ENCODE measurements around the gene AGPAT2. TPM values are rescaled to one million over a fixed set of nuclear protein-coding genes. Genes with fewer than 3 reads are reported as not detected.

The AGPAT2 gene
- total and polyA plus RNA-seq, 2 of the 4 experiments (the other 2 are of a cell fraction), result 16.1 to 39.5 TPM

- Histone ChIP-seq H3K4ac (ENCODE audit: low read depth, low read length) (no peak overlapping the region), H2BK15ac (ENCODE audit: low read depth, low read length) (no peak overlapping the region), H3K9me3 (ENCODE audit: control insufficient read depth, insufficient read depth, low read length) (no peaks in the 10 kb centered on the region), H3K4me1 (ENCODE audit: control insufficient read depth, insufficient read depth, low read length) (peaks cover 4% of the 10 kb centered on the region; the same call in 1 of the 2 replicates), H2AFZ (replicated peaks; ENCODE audit: low read length, poor library complexity) (no peak overlapping the region), H2AK5ac (ENCODE audit: low read depth, low read length) (no peak overlapping the region), H3K9me1 (ENCODE audit: insufficient read depth, low read length) (no peaks in the 10 kb centered on the region), H3K79me1 (ENCODE audit: low read depth in 1 of 2, low read length in 2 of 2) (no peaks in the 10 kb centered on the region), H4K8ac (ENCODE audit: low read depth in 2 of 2, low read length in 2 of 2) (no peak overlapping the region), H3K23ac (ENCODE audit: low read depth, low read length) (no peak overlapping the region), H3K27ac (ENCODE audit: insufficient read depth, low read length) (no peak overlapping the region), H3K14ac (replicated peaks; ENCODE audit: low read depth, low read length) (no peak overlapping the region), H4K91ac (ENCODE audit: insufficient read depth, low read depth, low read length) (no peak overlapping the region), H3K27me3 (ENCODE audit: control insufficient read depth, insufficient read depth, low read length) (peaks cover 20% of the 10 kb centered on the region; the same call in 1 of the 2 replicates), H4K5ac (ENCODE audit: low read depth, low read length) (no peak overlapping the region), H2BK20ac (ENCODE audit: low read depth, low read length) (no peak overlapping the region), H3K36me3 (ENCODE audit: control insufficient read depth, insufficient read depth, low read length) (peaks cover 5% of the 10 kb centered on the region; the same call in 1 of the 2 replicates), H2AK9ac (replicated peaks; ENCODE audit: low read depth, low read length, poor library complexity) (no peak overlapping the region), H4K20me1 (ENCODE audit: insufficient read depth, low read length) (no peaks in the 10 kb centered on the region; the same call in none of the 2 replicates), H3K4me2 (ENCODE audit: low read depth, low read length) (no peak overlapping the region), H3K18ac (ENCODE audit: low read depth, low read length) (no peak overlapping the region), H2BK5ac (ENCODE audit: low read depth, low read length, poor library complexity, severe bottlenecking) (no peak overlapping the region), H3K4me3 (ENCODE audit: insufficient read depth, low read depth, low read length) (no peak overlapping the region), H2BK120ac (ENCODE audit: low read depth, low read length) (no peak overlapping the region), H3K56ac (ENCODE audit: extremely low read depth, insufficient read depth, low read length) (no peak overlapping the region), H3K9ac (ENCODE audit: low read depth, low read length) (no peak overlapping the region)
- ChIA-PET POLR2A (ENCODE audit: unreplicated experiment) (no interaction called here), CTCF (no interaction called here)
- in situ Hi-C loops (cut with MboI; ENCODE audit: low sequenced_read_pairs), result no loop called here
- intact Hi-C loops (cut with micrococcal nuclease), result no loop called here
- dilution Hi-C loops (cut with HindIII; ENCODE audit: low sequenced_read_pairs, unreplicated experiment), result no loop called here
- WGBS, 2 experiments (ENCODE audit: extremely low coverage in 2 of 2, insufficient read length in 1 of 2), result no CpG with 5 or more reads among the region's 23 CpGs
- ATAC-seq (ENCODE audit: low read depth), result no peak
- no TSS peak for BruUV-seq (replicated peaks)
- DNase-seq, result no peak
- TF ChIP-seq FOS (IDR thresholded peaks at IDR 0.05; ENCODE audit: low read depth, low read length), result no peak
- TF ChIP-seq RCOR1 (IDR thresholded peaks at IDR 0.05; ENCODE audit: insufficient replicate concordance, low read length), result no peak
- TF ChIP-seq MAZ (IDR thresholded peaks at IDR 0.05; ENCODE audit: borderline replicate concordance, low read depth, low read length), result no peak
- TF ChIP-seq CHD1 (IDR thresholded peaks at IDR 0.05; ENCODE audit: low read depth, low read length), result no peak
- no peak for TF ChIP-seq RFX5 (IDR thresholded peaks at IDR 0.05; ENCODE audit: low read depth, low read length)
- no peak for TF ChIP-seq CTCF (conservative IDR thresholded peaks at IDR 0.05; ENCODE audit: low read depth, low read length)
- no peak for TF ChIP-seq SMC3 (IDR thresholded peaks at IDR 0.05; ENCODE audit: low read depth, low read length)
- TF ChIP-seq RAD21 (IDR thresholded peaks at IDR 0.05; ENCODE audit: low read length), result no peak
- no peak for TF ChIP-seq MXI1 (IDR thresholded peaks at IDR 0.05; ENCODE audit: borderline replicate concordance, low read depth, low read length)
- TF ChIP-seq BHLHE40 (IDR thresholded peaks at IDR 0.05; ENCODE audit: low read depth, low read length), result no peak
- no peak for TF ChIP-seq MAFK (IDR thresholded peaks at IDR 0.05; ENCODE audit: low read depth, low read length)
- TF ChIP-seq CEBPB (IDR thresholded peaks at IDR 0.05; ENCODE audit: low read depth, low read length), result no peak
- no peak for TF ChIP-seq POLR2A (IDR thresholded peaks at IDR 0.05; ENCODE audit: low read depth, low read length)
- TF ChIP-seq ELK1 (IDR thresholded peaks at IDR 0.05; ENCODE audit: borderline replicate concordance, low read depth, low read length), result no peak
- no peak for TF ChIP-seq NFE2L2 (IDR thresholded peaks at IDR 0.05; ENCODE audit: low read depth, low read length)
Measured at GRCh38 chr9:136668983-136669790, 18.1 kb downstream of the AGPAT2 start.

Measured in IMR-90 (cell line).